Esophagus muscularis mucosa (tissue), 4 donors: ENCODE data around the gene KCNE4. TPM values are rescaled to one million over a fixed set of nuclear protein-coding genes. Genes with fewer than 3 reads are reported as not detected.

Experiments used
- DNase-seq: peaks from one replicate; pipeline ENCODE4 v3.0.0-alpha.2; 2017; ENCODE audit errors: extremely low spot score
- H3K27ac ChIP-seq, 4 donors: fragments of 200-600 bp; sonication (generic); replicated peaks in 1 of 4; 1 replicate in 3 of 4; 2 replicates in 1 of 4; pipeline ENCODE4 v1.5.1; 2016 to 2019; ENCODE audit warnings: mild to moderate bottlenecking in 1 of 4
- H3K27me3 ChIP-seq, 4 donors: fragments of 200-600 bp; sonication (generic); one replicate each; pipeline versions ENCODE4 v1.5.1 to v1.6.0; 2016 to 2019
- H3K36me3 ChIP-seq, 4 donors: fragments of 200-600 bp; sonication (generic); one replicate each; pipeline ENCODE4 v1.5.1; 2016 to 2019
- H3K4me1 ChIP-seq, 4 donors: fragments of 200-600 bp; sonication (generic); one replicate each; pipeline ENCODE4 v1.5.1; 2016 to 2019
- H3K4me3 ChIP-seq, 4 donors: fragments of 200-600 bp; sonication (generic); 1 replicate in 2 of 4; 2 replicates in 2 of 4; pipeline ENCODE4 v1.5.1; 2016 to 2019; ENCODE audit warnings: mild to moderate bottlenecking in 4 of 4, moderate library complexity in 1 of 4
- H3K9me3 ChIP-seq, 4 donors: fragments of 200-600 bp; sonication (generic); 1 replicate in 3 of 4; 2 replicates in 1 of 4; pipeline ENCODE4 v1.5.1; 2016 to 2019
- EP300 ChIP-seq: sonication (generic); formaldehyde crosslinking; IDR thresholded peaks from one replicate; pipeline ENCODE4 v1.6.1; 2017; ENCODE audit warnings: antibody characterized with exemption
- POLR2A ChIP-seq: fragments of 450-650 bp; IDR thresholded peaks from one replicate; pipeline ENCODE4 v1.6.1; 2017; ENCODE audit warnings: antibody characterized with exemption, moderate library complexity, mild to moderate bottlenecking, low read depth
- POLR2AphosphoS5 ChIP-seq, 2 donors: sonication (generic); formaldehyde crosslinking; IDR thresholded peaks; one replicate each; pipeline ENCODE4 v1.6.1; 2017; ENCODE audit warnings: antibody characterized with exemption in 2 of 2
- WGBS: methylation state at CpG from one replicate; pipeline ENCODE4 v1.1.5; 2018; 5-methylcytosine and 5-hydroxymethylcytosine counted together
- intact Hi-C: fragments of 100-400 bp; cut with DNase I; formaldehyde crosslinking; loops from one replicate; pipeline ENCODE4 v1.15.1; 2023
- total RNA-seq, 4 donors: library from RNA; depleted of rRNA; stranded (reverse); fragments of >200 nt; gene quantifications; one replicate each; pipeline versions ENCODE4 v1.1.0 to v1.2.1, GENCODE V29; 2016
- TF ChIP-seq, protein P1 (sequence below), 3 experiments: fragments of 200-600 bp in 2 of 3; fragments of 450-650 bp in 1 of 3; sonication (generic) in 2 of 3; IDR thresholded peaks; one replicate each; pipeline ENCODE4 v1.5.1; 2017 to 2019; ENCODE audit warnings: antibody characterized with exemption in 3 of 3, mild to moderate bottlenecking in 2 of 3, moderate library complexity in 1 of 3

KCNE4 gene
- total RNA-seq, 4 donors from 2014 or later: 11.6 to 38.1 (median 17.7) TPM

GRCh38 chr2:223047260-223047761 lies 4.7 kb upstream of the KCNE4 start:
- DNase-seq: no peak

DNA sequence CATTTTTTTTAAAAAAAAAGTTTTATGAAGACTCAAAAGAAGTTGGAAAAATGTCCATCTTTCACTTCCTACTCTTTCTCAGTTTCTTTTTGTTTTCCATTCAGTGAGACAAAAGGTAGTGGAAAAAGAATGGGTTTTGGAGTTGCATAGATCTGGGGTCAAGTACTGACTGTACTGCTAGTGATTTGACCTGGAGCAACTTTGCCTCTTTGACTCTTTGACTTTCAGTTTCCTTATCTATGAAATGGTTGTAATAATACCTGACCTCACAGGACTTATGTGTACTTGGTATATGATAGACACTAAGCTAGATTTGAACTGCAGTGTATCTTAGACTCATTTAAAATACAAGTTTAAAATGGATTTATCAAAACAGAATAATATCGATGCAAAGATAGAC lies 3.5 kb upstream of the KCNE4 start:
- Histone ChIP-seq H3K4me3 (no peak overlapping the region), H3K27me3 (no peaks in the 10 kb centered on the region), H3K9me3 (no peaks in the 10 kb centered on the region), H3K4me1 (peaks cover 10 to 50% (median 50%) of the 10 kb centered on the region in 4 donors), H3K27ac (peak overlapping the region in 2 of 4 donors; percentile 77 to 79), H3K36me3 (no peaks in the 10 kb centered on the region)
- no peak for DNase-seq
- intact Hi-C loops: no loop called here
- TF ChIP-seq, protein P1, sequence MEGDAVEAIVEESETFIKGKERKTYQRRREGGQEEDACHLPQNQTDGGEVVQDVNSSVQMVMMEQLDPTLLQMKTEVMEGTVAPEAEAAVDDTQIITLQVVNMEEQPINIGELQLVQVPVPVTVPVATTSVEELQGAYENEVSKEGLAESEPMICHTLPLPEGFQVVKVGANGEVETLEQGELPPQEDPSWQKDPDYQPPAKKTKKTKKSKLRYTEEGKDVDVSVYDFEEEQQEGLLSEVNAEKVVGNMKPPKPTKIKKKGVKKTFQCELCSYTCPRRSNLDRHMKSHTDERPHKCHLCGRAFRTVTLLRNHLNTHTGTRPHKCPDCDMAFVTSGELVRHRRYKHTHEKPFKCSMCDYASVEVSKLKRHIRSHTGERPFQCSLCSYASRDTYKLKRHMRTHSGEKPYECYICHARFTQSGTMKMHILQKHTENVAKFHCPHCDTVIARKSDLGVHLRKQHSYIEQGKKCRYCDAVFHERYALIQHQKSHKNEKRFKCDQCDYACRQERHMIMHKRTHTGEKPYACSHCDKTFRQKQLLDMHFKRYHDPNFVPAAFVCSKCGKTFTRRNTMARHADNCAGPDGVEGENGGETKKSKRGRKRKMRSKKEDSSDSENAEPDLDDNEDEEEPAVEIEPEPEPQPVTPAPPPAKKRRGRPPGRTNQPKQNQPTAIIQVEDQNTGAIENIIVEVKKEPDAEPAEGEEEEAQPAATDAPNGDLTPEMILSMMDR (IDR thresholded peaks at IDR 0.05): no peak
- TF ChIP-seq EP300 (no peak), POLR2A (no peak), POLR2AphosphoS5 (IDR thresholded peaks at IDR 0.05) (no peak)
- 97% methylated on average over 1 of the region's 1 CpG for WGBS

More at GRCh38 chr2:223047260-223047761, 4.7 kb upstream of the KCNE4 start:
- Histone ChIP-seq H3K4me1 (peaks cover 10 to 56% (median 50%) of the 10 kb centered on the region in 4 donors), H3K4me3 (peak overlapping the region in 2 of 4 donors; percentile 14 to 29), H3K27me3 (no peaks in the 10 kb centered on the region), H3K27ac (peak overlapping the region; percentile 77 to 80 (median 78)), H3K9me3 (no peaks in the 10 kb centered on the region), H3K36me3 (no peaks in the 10 kb centered on the region)
- intact Hi-C loops: no loop called here
- WGBS: 33% methylated on average over 3 of the region's 4 CpGs
- TF ChIP-seq POLR2A (no peak), POLR2AphosphoS5 (IDR thresholded peaks at IDR 0.05) (peak; percentile 51 to 56), EP300 (peak; percentile 31)
- TF ChIP-seq, protein P1 (IDR thresholded peaks at IDR 0.05): no peak

GRCh38 chr2:223049356-223049755 lies 2.6 kb upstream of the KCNE4 start:
- WGBS: 95% methylated on average over 4 of the region's 4 CpGs
- TF ChIP-seq POLR2AphosphoS5 (IDR thresholded peaks at IDR 0.05): no peak
- TF ChIP-seq POLR2A: no peak
- TF ChIP-seq EP300: no peak
- H3K4me3 ChIP-seq: no peak overlapping the region
- no peaks in the 10 kb centered on the region for H3K27me3 ChIP-seq
- H3K27ac ChIP-seq: no peak overlapping the region
- no peaks in the 10 kb centered on the region for H3K9me3 ChIP-seq
- no peak for DNase-seq
- H3K4me1 ChIP-seq: peaks cover 10 to 59% (median 58%) of the 10 kb centered on the region in 4 donors
- no peaks in the 10 kb centered on the region for H3K36me3 ChIP-seq
- intact Hi-C loops: no loop called here

GRCh38 chr2:223050188-223050587 lies 1.8 kb upstream of the KCNE4 start:
- Histone ChIP-seq H3K27ac (peak overlapping the region; percentile 86 to 92 (median 90)), H3K4me1 (peaks cover 10 to 67% (median 66%) of the 10 kb centered on the region in 4 donors), H3K27me3 (no peaks in the 10 kb centered on the region), H3K36me3 (no peaks in the 10 kb centered on the region), H3K4me3 (no peak overlapping the region), H3K9me3 (no peaks in the 10 kb centered on the region)
- peak; percentile 89 for DNase-seq
- no peak for TF ChIP-seq POLR2AphosphoS5 (IDR thresholded peaks at IDR 0.05)
- no peak for TF ChIP-seq POLR2A
- TF ChIP-seq EP300: no peak
- TF ChIP-seq, protein P1 (IDR thresholded peaks at IDR 0.05): no peak
- intact Hi-C loops: loop anchor here (5.0 kb wide), 1 partner anchor 58 kb away; no protein-coding TSS in a partner anchor
- WGBS: 36% methylated on average over 3 of the region's 3 CpGs

GRCh38 chr2:223050900-223051504 lies 988 bp upstream of the KCNE4 start:
- peak overlapping the region; percentile 52 to 64 (median 63) for H3K4me3 ChIP-seq
- peaks cover 17 to 75% (median 74%) of the 10 kb centered on the region in 4 donors for H3K4me1 ChIP-seq
- DNase-seq: peak; percentile 79
- intact Hi-C loops: loop anchor here (5.0 kb wide), 1 partner anchor 59 kb away; no protein-coding TSS in a partner anchor
- H3K9me3 ChIP-seq: no peaks in the 10 kb centered on the region
- TF ChIP-seq, protein P1 (IDR thresholded peaks at IDR 0.05): no peak
- TF ChIP-seq POLR2AphosphoS5 (IDR thresholded peaks at IDR 0.05): peak in 1 of 2 donors; percentile 3
- H3K36me3 ChIP-seq: no peaks in the 10 kb centered on the region
- H3K27ac ChIP-seq: peak overlapping the region; percentile 86 to 92 (median 90)
- H3K27me3 ChIP-seq: no peaks in the 10 kb centered on the region
- 32% methylated on average over 8 of the region's 8 CpGs for WGBS
